Activated CD8-positive, alpha-beta memory T cell treated with anti-CD3 and anti-CD28 coated beads for 24 hours (primary cell): ENCODE data around the gene BACE1-AS.
"Not testable (repeated sequence)": the region's sequence is repeated elsewhere in the genome, so short reads cannot be mapped to it uniquely, and the experiment has no call there.

Experiments
- DNase-seq: peaks from one replicate; pipeline ENCODE4 v3.0.0-alpha.2; 2020

BACE1-AS gene

DNA sequence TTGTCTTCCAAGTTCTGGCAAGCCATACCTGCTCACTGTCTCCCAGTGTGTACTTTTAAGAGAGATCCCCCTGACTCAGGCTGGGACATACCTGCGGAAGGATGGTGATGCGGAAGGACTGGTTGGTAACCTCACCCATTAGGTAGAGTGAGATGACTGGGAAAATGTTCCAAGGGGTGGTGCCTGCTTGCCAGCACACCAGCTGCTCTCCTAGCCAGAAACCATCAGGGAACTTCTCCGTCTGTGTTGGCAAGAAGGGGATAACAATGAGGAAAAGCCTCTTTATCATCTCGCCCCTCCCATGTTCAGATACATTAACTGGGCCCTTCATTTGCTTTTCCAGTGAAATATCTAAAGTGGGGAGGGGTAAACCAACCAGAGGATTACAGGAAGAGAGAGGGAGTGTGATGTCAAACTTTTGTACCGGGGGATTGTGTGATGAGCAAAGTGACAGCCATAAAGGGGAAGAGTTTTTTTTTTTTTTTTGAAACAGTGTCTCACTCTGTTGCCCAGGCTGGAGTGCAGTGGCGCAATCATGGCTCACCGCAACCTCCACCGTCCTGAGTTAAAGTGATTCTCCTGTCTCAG lies at the start of gene BACE1-AS:
Gene BACE1-AS, plus strand, starts transcription at position 538 of the 588 bp plus-strand sequence.
- no peak for DNase-seq

DNA sequence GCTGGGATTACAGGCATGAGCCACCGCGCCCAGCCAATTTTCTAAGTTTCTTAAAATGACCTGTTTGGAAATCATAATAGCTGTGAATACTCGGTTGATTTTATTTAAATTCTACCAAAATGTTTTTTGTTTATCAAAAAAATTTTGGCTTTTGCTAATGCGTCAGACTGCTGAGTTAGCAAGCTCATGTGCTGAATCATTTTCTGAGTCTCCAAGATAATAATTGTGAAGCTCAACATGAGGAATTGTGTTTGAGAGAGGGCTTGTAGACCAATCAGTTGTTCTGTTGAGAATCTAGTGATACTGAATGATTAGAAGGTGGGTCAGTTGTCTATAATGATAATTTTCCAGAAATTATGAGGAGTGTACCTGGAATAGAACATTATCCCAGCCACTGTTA lies 42.8 kb upstream of the BACE1-AS start:
- DNase-seq = no peak

DNA sequence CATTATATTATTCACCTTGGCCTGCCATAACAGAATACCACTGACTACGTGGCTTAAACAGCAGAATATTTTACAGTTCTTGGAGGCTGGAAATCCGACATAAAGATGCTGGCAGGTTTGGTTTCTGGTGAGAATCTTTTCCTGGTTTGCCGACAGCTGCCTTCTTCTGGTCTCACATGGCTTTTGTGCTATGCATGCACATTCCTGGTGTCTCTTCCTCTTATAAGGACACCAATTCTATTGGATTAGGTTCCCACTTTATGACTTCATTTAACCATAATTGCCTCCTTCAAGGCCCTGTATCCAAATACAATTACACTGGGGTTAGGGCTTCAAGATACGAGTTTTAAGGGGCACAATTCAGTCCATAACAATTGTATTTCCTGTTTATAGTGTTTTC lies 41.6 kb upstream of the BACE1-AS start:
- no peak for DNase-seq

DNA sequence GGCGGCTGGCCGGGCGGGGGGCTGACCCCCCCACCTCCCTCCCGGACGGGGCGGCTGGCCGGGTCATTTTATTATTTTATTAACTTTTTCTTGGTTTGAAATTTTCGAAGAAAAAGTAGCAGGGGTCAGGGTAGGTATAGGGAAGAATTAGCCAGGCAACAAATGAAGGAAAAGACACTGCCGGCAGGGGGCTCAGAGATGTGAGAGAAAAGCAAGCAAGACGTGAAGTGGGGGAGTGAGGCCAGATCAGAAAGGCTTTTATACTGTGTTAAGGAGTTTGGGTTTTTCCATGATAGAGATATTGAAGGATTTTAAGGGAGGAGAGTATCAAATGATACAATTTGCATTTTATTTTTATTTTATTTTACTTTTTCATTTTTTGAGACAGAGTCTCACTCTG lies 39.6 kb upstream of the BACE1-AS start:
- DNase-seq = no peak

DNA sequence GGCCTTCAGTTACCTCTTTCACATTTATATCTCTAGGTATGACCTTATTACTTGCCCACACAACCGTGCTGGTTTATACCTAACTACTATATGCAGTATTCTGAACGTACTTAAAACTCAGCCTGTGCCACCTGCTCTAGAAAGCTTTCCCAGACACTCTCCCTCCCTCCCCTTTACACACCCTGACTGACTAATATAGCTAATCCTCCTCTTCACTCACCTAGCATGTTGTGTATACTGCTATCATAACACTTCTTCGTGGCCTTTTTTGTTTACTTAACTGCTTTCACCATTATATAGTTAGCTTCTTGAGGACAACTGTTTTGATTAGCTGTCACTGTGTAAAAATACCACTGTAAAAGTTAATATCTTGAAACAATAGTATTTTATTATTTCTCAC lies 35.2 kb upstream of the BACE1-AS start:
- DNase-seq = no peak

DNA sequence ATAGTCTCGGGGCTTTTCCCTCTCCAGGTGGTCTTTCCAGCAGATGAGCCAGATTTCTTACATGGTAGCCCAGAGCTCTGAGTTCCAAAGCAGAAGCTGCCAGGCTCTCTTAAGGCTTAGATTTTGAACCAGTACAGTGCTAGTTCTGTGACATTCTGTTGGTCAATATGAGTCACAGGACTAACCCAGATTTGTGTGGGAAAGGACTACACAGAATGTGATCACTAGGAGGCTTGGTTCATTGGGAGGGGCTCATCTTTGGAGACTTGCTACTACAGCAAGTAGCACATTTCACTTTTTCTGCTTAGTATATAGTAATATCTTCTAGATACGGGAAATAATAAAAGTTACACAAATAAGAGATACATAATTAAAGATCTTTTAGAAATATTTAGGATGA lies 34.6 kb upstream of the BACE1-AS start:
- DNase-seq = no peak

DNA sequence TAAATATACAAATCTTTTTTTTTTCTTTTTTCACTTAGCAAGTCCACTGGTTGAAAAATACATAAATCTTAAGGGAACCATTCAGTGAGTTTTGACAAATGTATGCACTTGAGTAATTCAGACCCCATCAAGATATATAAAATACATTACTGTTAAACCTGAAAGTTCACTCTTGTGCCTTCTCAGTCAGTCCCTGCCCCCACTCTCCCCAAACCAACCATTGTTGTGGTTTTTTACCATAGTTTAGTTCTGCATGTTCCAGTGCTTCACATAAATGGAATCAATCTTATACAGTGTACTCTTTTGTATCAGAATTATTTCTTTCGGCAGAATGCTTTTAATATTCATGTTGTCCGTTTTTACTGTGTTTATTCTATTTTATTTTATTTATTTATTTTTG lies 32.6 kb upstream of the BACE1-AS start:
- no peak for DNase-seq

DNA sequence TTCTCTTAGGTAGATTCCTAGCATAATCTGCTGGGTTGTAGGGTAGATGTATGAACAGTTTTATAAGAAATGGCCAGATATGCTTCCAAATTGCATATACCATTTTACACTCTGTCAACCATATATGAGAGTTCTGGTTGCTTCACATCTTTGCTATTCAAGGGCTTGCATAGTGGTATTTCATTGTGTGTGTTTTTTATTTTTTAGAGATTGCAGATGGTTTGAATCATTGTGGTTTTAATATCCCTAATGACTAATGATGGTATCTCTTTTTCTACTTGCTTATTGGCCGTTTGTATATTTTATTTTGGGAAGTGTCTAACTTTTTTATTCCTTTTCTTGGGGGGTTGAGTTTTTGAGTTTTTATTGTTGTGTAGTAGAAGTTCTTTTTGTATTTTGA lies 31.7 kb upstream of the BACE1-AS start:
- DNase-seq = no peak

DNA sequence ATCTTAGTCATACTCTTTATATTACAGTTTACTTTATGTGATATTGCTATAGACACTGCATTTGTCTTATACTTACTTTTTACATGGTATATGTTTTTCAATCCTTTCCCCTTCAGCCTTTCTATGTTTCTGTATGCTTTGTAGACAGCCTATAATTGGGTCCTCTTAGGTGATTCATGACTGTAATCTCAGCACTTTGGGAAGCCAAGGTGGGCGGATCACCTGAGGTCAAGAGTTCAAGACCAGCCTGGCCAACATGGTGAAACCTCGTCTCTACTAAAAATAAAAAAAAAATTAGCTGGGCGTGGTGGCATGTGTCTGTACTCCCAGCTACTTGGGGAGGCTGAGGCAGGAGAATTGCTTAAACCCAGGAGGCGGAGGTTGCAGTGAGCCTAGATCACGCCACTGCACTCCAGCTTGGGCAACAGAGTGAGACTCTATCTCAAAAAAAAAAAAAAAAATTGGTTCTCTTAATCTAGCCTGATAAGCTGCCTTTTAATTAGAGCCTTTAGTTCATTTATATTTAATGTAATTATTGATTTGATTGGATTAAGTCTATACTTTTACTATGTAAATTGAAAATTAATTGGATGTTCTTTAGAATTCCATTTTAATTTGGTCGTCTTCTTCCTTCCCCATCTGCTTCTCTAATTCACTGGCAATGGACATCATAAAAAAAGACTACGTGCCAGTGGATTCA lies 26.4 kb upstream of the BACE1-AS start:
- DNase-seq = not testable (repeated sequence)

DNA sequence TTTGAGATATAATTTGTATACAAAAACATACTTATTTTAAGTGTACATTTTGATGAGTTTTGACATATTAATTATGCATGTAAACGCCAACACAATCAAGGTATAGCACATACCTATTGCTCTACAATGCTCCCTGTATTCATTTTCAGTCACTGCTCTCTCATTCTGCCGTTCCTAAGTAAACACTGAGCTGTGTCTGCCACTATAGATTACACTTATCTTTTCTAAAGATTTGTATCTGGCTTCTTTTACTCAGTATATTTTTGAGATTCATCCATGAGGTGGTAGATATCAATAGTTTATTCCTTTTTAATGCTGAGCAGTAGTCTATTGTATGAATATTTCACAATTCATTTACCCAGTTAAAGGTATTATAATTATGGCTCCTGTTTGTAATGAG lies 25.4 kb upstream of the BACE1-AS start:
- DNase-seq = no peak

DNA sequence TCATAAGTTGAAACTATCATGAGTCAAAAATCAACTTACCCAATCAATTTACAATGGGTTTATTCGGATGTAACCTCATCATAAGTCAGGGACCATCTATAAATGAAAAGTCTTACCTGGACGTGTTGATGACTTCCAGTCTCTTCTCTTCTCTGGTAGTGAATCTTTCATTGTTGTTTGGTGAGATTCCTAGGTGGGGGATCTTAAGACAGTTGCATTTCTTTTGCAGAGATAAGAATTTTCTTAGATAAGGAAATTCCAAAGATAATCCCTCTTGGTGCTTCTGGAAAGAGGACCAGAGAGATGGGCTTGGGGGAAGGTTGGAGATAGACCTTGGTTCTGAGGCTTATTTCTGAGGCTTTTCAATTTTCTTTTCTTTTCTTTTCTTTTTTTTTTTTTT lies 21.3 kb upstream of the BACE1-AS start:
- no peak for DNase-seq

DNA sequence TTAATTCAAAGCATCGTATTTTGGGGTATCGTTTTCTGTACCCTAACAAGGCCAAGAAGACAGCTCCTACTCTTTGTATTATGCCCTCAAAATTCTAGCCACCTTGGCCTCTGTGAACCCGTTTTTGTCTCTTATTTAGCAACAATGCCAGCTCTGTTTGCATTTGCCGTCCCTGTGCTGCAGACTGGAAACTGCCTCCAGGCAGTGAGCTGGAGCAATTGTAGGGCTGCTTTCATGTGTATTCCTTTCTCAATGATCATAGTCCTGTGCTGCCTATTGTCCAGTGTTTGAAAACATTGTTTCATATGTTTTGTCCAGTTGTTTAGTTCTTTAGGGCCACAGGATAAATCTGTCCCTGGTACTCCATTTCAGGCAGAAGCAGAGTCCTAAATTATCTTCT lies 19.9 kb upstream of the BACE1-AS start:
- DNase-seq = no peak

DNA sequence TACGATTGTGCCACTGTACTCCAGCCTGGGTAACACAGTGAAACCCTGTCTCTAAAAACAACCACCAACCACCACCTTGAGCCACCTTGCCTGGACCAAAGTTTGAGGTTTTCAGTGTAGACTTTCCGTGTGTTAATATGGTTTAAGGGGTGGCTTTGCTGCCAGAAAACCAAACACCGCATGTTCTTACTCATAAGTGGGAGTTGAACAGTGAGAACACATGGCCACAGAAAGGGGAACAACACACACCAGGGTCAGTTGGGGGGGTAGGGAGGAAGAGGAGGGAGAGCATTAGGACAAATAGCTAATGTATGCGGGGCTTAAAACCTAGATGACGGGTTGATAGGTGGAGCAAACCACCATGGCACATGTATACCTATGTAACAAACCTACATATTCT lies 19.0 kb upstream of the BACE1-AS start:
- not testable (repeated sequence) for DNase-seq

DNA sequence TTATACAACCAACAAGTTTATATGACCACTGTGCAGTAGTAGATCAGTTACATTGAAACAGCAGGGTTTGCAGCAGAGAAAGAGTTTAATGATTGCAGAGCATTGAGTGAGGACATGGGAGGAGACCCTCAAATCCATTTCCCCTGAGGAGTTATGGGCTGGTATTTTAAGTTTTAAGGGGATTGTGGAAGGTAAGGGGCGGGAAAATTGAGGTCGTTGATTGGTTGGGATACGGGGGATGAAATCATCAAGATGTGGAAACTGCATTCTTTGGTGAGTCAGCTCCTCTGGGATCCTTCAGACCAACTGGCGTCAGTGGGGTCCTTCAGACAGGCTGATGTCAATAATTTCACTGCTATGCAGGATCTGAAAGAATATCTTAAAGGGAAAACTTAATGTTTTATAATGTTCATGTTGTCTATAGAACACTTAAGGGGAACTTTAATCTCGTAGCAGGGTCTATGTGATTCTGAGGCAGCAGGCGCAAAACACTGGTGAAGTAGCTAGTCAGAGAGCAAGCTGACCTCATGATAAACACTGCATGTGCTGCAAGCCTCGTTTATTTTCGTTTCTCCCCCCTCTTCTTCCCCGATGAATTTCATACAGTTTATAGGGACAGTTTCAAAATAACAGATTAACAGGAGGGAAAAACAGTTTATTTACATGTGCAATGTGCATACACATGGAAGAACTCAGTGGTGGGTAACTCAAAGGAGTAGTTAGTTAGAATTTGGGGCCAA lies 17.4 kb upstream of the BACE1-AS start:
- DNase-seq = no peak

DNA sequence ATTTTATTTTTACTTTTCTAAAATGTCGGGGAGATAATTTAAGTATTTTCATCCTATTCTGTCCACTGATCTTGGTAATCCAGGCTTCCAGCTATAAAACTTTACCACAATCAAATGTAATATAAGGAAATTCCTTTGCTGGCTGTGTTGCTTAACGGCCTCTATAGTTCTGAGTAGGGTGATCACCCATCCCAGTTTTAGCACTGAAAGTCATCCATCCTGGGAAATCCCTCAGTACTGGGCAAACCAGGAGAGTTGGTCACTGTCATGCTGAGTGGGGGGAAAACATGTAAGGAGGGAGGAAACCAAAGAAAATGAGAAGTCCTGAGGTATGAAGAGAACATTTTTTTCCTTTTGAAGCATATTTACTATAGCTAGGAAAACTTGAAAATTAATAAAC lies 12.8 kb upstream of the BACE1-AS start:
- no peak for DNase-seq

DNA sequence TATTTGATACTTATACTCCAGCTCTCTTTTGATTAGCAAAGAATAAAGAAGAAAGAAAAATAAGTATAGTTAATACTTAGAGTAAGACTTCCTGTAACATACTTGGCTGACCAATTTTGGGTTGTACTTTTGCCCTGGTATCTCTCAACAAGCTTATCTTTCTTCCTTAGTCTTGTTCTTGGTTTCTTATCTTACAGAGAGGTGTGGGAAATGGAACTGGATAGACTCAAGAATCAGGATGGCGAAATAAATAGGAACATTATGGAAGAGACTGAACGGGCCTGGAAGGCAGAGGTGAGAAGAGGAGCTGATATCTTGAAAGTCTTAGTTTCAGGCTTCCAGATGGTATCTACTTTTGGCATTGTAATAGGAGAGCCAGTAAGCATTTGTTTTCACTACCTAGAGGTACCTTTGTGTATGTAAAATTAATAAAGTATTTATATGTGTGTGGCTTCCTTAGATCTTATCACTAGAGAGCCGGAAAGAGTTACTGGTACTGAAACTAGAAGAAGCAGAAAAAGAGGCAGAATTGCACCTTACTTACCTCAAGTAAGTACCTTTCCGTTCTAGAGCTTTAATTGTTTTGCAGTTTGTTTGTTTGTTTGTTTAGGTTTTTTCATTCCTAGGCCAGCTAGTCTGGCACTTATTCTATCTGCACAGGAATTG lies 11.3 kb upstream of the BACE1-AS start:
- no peak for DNase-seq

DNA sequence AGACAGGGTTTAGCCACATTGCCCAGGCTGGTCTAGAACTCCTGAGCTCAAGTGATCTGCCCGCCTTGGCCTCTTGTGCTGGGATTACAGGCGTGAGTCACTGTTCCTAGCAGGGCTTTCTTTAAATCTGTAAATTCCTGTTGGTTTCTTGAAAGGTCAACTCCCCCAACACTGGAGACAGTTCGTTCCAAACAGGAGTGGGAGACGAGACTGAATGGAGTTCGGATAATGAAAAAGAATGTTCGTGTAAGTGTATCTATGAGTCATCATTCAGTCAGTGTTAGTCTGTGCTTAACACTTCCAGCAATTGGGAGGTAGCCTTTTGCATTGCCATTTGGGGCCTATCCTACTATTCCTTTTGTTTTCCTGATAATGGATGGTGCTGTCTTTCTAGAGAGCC lies 10.0 kb upstream of the BACE1-AS start:
- no peak for DNase-seq

DNA sequence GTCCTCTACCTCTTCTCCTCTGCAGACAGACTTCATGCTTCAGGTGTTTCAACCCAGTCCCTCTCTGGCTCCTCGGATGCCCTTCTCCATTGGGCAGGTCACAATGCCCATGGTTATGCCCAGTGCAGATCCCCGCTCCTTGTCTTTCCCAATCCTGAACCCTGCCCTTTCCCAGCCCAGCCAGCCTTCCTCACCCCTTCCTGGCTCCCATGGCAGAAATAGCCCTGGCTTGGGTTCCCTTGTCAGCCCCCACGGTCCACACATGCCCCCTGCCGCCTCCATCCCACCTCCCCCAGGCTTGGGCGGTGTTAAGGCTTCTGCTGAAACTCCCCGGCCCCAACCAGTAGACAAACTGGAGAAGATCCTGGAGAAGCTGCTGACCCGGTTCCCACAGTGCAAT lies 9.3 kb upstream of the BACE1-AS start:
- DNase-seq = no peak

DNA sequence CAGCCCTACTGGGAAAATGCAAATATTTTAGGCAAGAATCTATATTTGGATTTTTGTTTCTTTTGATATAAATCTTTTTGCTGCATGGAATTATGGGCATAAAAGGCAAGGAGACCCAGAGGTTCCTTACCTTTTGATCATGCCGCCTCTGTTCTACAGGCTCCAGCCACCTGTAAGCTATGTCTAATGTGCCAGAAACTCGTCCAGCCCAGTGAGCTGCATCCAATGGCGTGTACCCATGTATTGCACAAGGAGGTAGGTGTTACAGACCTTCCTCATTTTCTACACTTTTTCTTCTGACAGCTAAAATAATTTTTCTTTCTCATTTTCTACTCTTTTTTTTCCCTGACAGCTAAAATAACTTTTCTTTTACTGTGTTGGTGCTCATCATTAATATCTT lies 8.2 kb upstream of the BACE1-AS start:
- no peak for DNase-seq

DNA sequence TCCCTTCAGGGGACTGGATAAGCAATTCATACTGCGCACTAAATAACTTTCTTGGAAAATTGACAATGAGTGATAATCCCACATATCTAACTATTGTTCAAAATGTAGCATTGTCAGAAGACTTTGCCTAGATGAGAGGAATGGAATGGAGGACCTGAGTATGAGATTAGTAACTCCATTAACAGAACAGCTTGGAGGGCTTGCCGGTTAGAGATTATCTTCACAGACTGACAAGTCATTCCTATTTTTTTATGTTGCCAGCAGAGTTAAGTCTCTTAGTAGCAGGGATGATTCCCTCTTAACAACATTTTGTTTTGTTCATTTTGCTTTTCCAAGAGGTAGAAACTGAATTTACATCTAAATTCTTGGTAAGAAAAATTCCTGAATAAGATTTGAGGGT lies 7.1 kb upstream of the BACE1-AS start:
- no peak for DNase-seq

DNA sequence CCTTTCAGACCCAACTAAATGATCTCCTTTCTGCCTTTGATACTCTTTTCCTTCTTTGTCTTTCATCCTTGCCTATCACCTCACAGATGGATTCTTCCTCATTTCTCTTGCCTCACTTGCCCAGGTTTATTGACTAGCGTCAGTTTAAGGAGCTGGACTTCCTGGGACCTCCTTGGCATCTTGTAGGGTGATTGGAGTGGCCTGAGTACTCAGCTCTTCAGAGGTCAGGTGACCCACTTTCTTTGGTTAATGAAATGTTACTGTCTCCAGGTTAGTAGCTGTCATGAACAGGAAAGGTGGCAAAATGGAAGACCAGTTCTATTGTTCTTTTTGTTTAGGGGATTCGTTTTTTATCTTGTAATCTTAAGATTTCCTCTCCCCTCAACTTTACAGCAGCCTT lies 4.6 kb upstream of the BACE1-AS start:
- no peak for DNase-seq

DNA sequence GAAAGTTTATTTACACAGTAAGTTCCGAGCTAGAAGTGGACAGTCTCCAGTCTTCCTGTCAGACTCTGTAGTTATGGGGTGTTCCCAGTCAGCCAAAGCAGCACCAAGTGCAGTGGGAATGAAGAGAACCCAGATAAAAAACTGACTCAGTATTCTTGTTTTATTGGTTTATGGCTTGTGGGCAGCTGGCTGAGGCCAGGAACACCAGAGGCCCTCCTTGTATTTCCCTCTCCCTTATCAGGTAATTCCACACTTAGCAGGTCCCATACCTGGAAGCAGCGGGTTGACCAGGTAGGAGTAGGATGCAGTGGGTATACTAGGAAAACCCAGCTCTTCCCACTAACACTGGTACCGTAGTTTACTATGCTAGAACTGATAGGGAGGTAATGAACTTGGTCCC lies 3.5 kb upstream of the BACE1-AS start:
- DNase-seq = no peak

DNA sequence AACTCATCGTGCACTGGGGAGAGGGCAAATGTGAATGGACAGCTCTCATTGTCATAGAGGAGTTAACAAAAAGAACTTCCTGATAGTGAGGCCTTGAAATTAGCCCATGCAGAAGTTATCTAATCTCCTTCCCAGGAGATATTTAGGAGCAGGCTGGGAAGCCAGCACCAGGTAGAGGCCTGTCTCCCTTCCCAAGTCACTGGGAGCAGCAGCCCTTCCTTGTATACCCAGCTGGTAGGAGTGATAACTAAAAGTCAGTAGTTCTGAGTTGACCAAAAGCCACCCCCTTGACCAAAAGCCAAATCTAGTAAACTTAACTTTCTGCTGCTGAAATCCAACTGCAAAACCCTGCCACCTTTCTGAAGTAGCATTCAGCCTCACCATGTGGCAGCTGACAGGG lies 1.4 kb upstream of the BACE1-AS start:
- no peak for DNase-seq

DNA sequence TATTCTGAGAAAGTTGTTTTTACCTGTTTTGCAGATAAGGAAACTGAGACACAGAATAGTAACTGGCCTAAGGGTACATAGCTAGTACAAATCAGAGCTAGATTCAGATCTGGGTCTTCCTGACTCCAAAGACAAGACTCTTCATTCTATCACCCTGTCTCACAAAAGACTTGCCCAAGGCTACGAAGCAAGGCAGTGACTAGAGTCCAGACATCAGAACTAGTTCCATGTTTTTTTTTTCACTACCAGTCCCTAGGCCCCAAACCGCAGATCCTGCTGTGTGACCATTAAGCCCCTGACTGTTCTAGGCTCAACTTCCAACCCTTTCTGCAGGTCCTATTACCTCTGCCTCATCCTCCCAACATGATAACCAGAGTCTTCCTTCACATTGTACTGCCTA lies 1.5 kb downstream of the BACE1-AS start:
- DNase-seq = no peak
